Activated effector memory CD4-positive, alpha-beta T cell treated with anti-CD3 and anti-CD28 coated beads, Interleukin-2, amount 50 U/mL, for 16 hours (primary cell): Measurements from ENCODE around the gene ZNF423.

Source experiments
- DNase-seq: peaks from one replicate; pipeline ENCODE4 v3.0.0-alpha.2; 2020

Gene ZNF423

GRCh38 chr16:49780433-49780832 lies 75.5 kb downstream of the ZNF423 start:
- DNase-seq: no peak

- DNase-seq: no peak
These were observed 75.9 kb downstream of the ZNF423 start for GRCh38 chr16:49779979-49780378.

GRCh38 chr16:49778202-49778930 lies 77.5 kb downstream of the ZNF423 start:
- no peak for DNase-seq

GRCh38 chr16:49776734-49777133 lies 79.2 kb downstream of the ZNF423 start:
- DNase-seq: no peak

- no peak for DNase-seq
These were observed 79.8 kb downstream of the ZNF423 start for GRCh38 chr16:49776085-49776595.

- no peak for DNase-seq
These were observed 80.3 kb downstream of the ZNF423 start for GRCh38 chr16:49775581-49775980.

- DNase-seq: no peak
These were observed 80.9 kb downstream of the ZNF423 start for GRCh38 chr16:49775018-49775417.

GRCh38 chr16:49773534-49774475 lies 82.1 kb downstream of the ZNF423 start:
- DNase-seq: no peak

- DNase-seq: no peak
These were observed 87.9 kb downstream of the ZNF423 start for GRCh38 chr16:49767998-49768397.

- no peak for DNase-seq
These were observed 88.5 kb downstream of the ZNF423 start for GRCh38 chr16:49767414-49767813.

GRCh38 chr16:49766225-49766624 lies 89.7 kb downstream of the ZNF423 start:
- DNase-seq: no peak

GRCh38 chr16:49763826-49764225 lies 92.1 kb downstream of the ZNF423 start:
- no peak for DNase-seq

GRCh38 chr16:49760815-49761214 lies 95.1 kb downstream of the ZNF423 start:
- DNase-seq: no peak

- DNase-seq: no peak
These were observed 98.3 kb downstream of the ZNF423 start for GRCh38 chr16:49757559-49758069.

- DNase-seq: no peak
These were observed 98.9 kb downstream of the ZNF423 start for GRCh38 chr16:49756775-49757558.

- no peak for DNase-seq
These were observed 100.0 kb downstream of the ZNF423 start for GRCh38 chr16:49755716-49756505.

- no peak for DNase-seq
These were observed 100.6 kb downstream of the ZNF423 start for GRCh38 chr16:49755313-49755620.

GRCh38 chr16:49754495-49755312 lies 101.2 kb downstream of the ZNF423 start:
- no peak for DNase-seq

GRCh38 chr16:49750341-49751000 lies 105.4 kb downstream of the ZNF423 start:
- DNase-seq: no peak

GRCh38 chr16:49749816-49750215 lies 106.1 kb downstream of the ZNF423 start:
- no peak for DNase-seq

GRCh38 chr16:49748322-49748721 lies 107.6 kb downstream of the ZNF423 start:
- no peak for DNase-seq
